ENCODE measurements around the gene ZBTB9.
"Not testable (repeated sequence)": the region's sequence is repeated elsewhere in the genome, so short reads cannot be mapped to it uniquely, and the experiment has no call there.

Gene ZBTB9

GRCh38 chr6:33469661-33470060 lies 15.3 kb downstream of the ZBTB9 start:
- no peak for DNase-seq

DNA sequence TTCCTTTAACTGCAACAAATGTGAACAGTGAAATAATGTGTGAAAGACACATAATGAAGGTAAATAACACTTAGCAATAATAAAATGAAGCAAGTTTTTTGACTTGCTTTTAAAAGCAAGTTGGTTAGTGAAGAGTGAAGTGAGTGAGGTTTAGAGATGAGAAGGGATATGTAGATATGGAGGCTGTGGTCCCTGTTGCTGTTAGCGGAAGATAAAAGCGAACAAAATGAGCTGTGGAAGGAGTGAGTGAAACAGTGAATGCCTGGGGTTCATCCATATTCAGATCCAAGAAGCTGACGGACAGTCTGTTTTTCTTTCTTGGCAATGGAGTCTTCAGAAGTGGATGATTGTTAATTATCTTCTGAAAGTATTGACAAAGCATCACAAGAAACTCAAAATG lies 23.5 kb downstream of the ZBTB9 start:
- DNase-seq = no peak

DNA sequence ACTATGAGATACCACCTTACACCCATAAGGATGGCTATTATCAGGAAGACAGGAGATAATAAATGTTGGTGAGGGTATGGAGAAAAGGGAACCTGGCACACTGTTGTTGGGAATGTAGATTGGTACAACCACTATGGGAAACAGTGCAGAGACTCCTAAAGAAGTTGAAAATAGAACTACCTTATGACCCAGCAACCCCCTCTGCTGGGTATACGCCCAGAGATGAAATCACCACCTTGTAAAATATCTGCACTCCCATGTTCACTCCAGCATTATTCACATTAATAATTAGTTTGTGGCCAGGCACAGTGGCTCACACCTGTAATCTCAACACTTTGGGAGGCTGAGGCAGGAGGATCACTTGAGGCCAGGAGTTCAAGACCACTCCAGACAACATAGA lies 26.8 kb downstream of the ZBTB9 start:
- no peak for DNase-seq

DNA sequence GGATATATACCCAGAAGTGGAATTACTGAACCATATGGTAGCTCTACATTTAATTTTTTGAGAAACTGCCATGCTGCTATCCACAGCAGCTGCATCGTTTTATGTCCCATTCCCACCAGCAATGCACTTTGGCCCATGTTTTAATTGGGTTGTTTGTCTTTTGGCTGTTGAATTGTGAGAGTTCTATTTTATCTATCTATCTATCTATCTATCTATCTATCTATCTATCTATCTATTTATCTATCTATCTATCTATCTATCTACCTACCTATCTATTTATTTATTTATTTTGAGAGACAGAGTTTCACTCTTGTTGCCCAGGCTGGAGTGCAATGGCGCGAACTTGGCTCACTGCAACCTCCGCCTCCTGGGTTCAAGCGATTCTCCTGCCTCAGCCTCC lies 28.2 kb downstream of the ZBTB9 start:
- DNase-seq = not testable (repeated sequence)

DNA sequence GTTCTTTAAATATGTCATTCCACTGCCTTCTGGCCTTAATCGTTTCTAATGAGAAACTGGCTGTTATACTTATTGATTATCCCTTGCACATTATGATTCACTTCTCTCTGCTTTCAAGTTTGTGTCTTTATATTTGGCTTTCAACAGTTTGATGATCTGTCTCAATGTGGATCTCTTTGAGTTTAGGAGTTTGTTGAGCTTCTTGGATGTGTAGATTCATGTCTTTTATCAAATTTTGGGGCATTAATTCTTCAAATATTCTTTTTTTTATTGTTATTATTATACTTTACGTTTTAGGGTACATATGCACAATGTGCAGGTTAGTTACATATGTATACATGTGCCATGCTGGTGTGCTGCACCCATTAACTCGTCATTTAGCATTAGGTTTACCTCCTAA lies 29.3 kb downstream of the ZBTB9 start:
- DNase-seq = no peak

GRCh38 chr6:33484673-33485262 lies 30.4 kb downstream of the ZBTB9 start:
- not testable (repeated sequence) for DNase-seq

DNA sequence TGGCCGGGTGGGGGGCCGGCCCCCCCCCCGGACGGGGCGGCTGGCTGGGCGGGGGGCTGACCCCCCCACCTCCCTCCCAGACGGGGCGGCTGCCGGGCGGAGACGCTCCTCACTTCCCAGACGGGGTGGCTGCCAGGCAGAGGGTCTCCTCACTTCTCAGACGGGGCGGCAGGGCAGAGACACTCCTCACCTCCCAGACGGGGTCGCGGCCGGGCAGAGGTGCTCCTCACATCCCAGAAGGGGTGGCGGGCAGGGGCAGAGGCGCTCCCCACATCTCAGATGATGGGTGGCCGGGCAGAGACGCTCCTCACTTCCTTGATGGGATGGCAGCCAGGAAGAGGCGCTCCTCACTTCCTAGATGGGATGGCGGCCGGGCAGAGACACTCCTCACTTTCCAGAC lies 31.3 kb downstream of the ZBTB9 start:
- DNase-seq = not testable (repeated sequence)

- DNase-seq = no peak
These were observed 34.0 kb downstream of the ZBTB9 start for GRCh38 chr6:33488339-33488738.

GRCh38 chr6:33490198-33490597 lies 35.8 kb downstream of the ZBTB9 start:
- no peak for DNase-seq

DNA sequence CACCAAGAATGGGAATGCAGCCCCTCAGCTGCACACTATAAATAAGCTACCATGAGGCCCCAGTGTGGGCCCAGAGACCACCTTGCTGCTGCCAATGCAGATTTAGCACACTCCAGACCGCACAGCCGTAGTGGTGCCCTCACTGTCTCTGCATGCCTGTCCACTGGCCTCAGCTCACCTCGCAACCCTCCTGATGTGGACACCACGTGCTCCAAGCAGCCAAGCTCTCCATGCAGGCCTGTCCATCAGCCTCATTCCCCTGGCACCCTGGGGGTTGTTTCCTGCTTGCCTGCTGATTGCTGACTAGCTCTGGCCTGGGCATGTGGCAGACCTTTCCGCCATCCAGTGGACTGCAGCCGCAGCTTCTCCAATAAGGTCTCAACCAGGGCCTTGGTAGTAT lies 36.2 kb downstream of the ZBTB9 start:
- no peak for DNase-seq

DNA sequence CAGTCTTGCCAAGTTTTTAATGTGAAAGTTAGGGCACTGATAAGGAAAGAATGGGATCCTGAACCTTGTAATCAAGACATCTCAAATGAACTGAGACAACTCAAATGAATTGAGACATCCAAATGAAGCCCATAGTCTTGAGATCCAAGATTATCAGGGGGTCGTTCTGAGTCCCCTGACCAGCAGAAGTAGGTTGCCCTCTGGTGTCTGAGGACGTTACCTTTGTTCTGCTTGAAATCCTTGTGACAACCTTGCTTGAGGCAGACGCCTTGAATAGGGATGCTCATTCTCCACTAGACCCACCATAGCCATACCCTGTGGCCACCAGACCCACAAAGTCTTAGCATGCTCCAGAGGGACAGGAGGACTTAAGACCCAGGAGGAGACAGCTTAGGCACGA lies 37.7 kb downstream of the ZBTB9 start:
- DNase-seq = no peak

GRCh38 chr6:33497157-33497556 lies 42.8 kb downstream of the ZBTB9 start:
- DNase-seq = no peak

GRCh38 chr6:33502486-33502885 lies 48.1 kb downstream of the ZBTB9 start:
- DNase-seq = no peak

DNA sequence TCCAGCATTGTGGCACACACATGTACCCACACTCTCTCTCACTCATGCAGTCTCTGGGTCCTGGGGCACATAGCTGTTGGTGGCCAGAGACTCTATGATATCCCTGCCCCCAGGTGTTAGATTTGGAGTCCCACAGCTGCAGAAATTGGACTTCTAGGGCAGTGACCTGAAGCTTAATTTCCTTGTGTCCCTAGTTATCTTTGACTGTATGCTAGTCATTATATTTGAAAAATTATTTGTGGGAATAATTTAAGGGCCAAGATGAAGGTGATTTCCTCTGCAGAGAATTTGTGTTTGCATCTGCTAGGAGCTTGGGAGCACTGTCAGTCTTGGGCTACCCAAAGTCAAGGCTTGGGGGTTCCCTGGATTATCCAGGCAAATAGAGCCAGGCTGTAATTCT lies 50.1 kb downstream of the ZBTB9 start:
- DNase-seq = no peak

- no peak for DNase-seq
These were observed 51.4 kb downstream of the ZBTB9 start for GRCh38 chr6:33505548-33506370.

Data from amniotic stem cell (primary cell).